Stimulated activated CD8-positive, alpha-beta memory T cell treated with anti-CD3 and anti-CD28 coated beads, Interleukin-4, amount 100 ng/mL, for 48 hours (primary cell): ENCODE measurements around the gene EFNA1.

Source experiments
- DNase-seq: peaks from one replicate; pipeline ENCODE4 v3.0.0-alpha.2; 2020

Gene EFNA1

DNA sequence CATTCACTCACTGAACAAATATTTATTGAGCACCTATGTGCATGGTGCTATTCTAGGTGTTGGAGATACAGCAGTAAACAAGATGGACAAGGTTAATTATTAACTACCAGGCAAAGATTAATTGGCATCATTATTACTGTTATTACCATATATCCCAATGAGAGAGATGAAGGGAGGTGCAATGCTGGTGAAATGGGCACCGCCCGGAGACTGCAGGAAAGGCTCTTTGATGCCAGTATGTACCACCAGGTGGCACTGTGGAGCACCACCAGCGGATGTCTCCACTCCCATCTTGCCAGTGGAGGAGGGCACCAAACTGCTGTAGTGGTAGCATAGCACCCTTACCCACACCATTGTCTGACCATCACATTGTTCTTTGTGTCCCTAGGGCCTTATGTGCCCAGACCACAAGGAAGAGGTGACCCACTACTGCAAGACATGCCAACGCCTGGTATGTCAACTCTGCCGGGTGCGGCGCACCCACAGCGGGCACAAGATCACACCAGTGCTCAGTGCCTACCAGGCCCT is 48.9 kb downstream of the EFNA1 start:
- DNase-seq = peak; percentile 96

DNA sequence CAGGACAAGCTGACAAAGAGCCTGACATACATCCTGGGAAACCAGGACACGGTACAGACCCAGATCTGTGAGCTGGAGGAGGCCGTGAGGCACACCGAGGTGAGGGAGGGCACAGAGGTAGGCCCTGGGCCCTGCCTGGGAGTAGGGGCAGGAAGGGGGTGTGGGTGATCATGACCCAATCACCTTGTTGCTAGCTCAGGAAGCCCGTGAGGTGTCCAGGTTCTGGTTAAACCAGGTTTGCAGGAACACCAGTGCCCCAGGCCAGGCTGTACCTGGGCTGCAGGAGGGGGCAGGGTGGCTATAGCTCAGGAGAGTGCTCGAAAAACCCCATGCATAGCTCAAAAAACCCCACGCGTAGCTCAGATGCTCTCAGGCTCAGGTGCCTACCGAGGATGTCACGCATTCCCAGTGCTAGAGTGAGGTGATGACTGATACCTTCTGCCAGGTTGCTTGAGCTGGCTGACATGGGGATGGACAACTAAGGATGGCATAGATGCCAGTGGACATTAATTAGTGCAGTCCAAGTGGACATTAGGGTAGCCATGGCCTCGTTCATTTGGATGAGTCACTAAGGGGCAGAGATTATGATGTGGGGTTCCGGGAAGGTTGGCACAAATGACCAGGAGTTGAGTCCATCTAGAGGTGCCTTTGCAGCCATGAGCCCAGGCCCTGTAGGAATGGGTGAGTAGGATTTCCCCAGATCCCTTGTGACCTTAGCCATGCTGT is 49.7 kb downstream of the EFNA1 start:
- peak; percentile 17 for DNase-seq

DNA sequence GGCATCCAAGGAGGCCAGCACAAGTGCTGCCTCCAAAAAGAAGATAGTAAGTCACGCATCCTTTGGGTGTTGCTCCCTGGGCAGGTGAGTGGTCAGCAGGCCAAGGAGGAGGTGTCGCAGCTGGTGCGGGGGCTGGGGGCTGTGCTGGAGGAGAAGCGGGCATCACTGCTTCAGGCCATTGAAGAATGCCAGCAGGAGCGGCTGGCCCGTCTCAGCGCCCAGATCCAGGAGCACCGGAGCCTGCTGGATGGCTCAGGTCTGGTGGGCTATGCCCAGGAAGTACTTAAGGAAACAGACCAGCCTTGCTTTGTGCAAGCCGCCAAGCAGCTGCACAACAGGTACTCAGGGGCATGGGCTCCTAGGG is 50.2 kb downstream of the EFNA1 start:
- peak; percentile 18 for DNase-seq

DNA sequence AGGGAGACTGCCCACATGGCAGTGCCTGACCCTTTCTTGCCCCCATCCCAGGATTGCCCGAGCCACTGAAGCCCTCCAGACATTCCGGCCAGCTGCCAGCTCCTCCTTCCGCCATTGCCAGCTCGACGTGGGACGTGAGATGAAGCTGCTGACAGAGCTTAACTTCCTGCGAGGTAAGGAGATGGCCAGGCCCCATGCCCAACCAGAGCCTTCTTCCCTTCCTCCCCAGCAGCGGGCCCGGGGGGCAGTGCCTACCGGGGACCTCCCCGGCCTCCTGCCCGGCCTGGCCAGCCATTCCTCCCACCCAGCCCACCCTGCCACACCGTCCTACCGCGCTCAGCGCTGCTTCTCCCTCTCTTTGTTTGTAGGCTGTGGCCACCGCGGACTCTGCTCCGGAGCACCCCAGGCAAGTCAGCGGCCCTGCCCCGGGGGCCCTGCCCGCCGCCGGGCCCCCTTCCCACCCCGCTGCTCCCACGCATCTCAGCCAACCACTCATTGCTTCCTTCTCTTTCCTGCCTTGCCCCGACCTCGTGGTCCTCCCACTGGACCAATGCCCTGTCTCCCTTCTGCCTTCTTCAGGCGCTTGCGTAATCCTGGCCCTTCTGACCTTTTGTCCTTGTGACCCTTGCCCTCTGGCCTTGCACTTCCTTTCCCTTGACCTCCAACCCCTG is 50.9 kb downstream of the EFNA1 start:
- peak; percentile 16 for DNase-seq

DNA sequence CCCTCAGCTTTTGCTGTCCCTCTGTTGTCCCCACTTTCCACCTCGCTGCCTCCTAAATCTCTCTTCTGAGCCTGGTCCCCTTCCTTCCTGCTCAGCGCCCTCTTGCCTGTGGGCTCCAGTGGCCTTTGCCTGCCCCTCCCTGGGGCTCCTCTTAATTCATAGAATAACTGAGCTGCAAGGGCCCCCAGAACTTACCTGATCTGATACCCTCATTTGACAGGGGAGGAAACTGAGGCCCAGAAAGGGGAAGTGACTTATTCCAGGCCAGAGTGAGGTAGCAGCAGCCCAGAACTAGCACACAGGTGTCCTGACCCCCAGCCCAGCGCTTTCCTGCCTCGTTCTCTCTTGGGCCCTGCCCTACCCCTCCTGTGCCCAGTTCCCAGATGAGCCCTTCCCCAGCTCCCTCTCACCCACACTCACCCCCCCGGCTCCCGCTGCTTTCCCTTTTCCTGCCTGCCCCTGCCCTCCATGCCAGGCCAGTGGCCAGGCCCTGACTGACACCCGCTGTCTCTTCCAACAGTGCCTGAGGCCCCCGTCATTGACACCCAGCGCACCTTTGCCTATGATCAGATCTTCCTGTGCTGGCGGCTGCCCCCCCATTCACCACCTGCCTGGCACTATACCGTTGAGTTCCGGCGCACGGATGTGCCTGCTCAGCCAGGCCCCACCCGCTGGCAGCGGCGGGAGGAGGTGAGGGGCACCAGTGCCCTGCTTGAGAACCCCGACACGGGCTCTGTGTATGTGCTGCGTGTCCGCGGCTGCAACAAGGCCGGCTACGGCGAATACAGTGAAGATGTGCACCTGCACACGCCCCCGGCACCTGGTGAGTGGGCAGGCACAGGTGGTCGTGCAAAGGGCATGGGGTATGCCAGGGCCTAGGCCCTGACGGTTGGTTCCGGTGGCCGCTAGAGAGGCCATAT is 51.7 kb downstream of the EFNA1 start:
- peak; percentile 6 for DNase-seq

DNA sequence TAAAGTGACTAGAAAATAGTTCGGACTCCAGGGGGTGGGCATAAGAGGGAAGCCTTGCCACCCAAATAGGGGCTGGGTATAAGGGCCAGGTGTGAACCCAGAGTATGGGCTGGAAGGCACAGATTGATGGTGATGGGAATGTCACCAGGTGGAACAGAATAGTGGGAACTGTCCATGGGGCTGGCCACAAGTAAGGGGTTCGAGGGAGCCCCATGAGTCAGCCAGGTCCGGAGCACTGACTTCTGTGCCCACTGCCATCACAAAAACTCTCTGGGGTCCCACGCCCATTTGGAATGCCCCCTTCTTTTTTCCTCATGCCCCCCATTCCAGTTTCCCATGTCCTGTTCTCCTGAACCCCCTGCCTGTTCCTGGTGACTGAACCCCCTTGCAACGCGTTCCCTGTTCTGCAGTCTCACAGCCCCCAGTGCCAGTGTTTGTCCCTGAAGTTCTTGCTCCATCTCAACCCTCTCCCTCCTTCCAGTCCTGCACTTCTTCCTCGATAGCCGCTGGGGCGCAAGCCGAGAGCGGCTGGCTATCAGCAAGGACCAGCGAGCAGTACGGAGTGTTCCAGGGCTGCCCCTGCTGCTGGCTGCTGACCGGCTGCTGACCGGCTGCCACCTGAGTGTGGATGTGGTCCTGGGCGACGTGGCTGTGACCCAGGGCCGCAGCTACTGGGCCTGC is 53.8 kb downstream of the EFNA1 start:
- no peak for DNase-seq

DNA sequence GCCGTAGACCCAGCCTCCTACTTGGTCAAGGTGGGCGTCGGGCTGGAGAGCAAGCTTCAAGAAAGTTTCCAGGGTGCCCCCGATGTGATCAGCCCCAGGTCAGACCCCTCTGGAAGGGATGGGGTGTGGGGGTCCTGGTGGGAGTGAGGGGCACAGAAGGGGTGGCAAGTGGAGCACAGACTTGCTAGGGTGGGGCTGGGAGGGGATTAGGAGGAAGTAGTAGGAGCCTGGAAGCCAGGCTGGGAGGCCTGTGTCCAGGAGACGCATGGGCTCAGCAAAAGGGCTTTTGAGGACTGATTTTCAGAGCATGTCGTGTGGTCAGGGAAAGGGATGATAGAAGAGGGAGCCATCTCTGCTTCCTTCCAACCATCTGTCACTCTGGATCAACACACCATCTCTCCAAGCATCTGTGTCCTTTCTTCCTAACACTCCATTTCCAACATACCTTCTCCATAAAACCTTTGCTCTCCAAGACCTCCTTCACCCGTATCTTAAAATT is 54.4 kb downstream of the EFNA1 start:
- no peak for DNase-seq

DNA sequence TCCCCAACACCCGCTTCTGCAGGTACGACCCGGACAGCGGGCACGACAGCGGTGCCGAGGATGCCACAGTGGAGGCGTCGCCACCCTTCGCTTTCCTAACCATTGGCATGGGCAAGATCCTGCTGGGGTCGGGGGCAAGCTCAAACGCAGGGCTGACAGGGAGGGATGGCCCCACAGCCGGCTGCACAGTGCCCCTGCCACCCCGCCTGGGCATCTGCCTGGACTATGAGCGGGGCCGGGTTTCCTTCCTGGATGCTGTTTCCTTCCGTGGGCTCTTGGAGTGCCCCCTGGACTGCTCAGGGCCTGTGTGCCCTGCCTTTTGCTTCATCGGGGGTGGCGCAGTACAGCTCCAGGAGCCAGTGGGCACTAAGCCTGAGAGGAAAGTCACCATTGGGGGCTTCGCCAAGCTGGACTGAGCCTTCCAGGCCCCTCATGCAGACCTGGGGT is 56.1 kb downstream of the EFNA1 start:
- no peak for DNase-seq

DNA sequence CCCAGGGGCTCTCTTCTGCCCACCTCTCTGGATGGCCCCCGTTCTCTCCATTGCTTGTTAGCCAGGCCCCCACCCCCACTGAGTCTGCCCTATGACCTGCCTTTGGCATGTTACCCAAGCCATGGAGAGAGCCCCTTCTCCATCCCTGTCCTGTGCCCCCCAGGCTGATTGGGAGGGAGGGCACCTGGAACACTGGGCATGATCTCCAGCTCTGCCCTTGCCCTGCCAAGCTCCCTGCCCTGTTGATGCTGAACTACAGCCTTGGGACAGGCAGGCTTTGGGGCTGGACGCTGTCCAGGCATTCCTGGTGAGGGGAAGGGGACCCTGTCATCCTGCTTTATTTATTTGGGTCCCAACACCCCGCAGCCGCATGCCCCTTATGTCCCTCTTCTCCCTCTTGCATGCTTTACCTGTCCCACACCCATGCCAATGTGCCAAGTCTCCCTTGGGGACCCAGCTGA is 56.7 kb downstream of the EFNA1 start:
- DNase-seq = no peak
